Activated CD4-positive, alpha-beta T cell treated with anti-CD3 and anti-CD28 coated beads, Interleukin-2, amount 50 U/mL, for 24 hours (primary cell): ENCODE measurements around the gene SC5D.

Experiments used
- DNase-seq, 2 donors: peaks; one replicate each; pipeline ENCODE4 v3.0.0-alpha.2; 2020; ENCODE audit warnings: low read depth in 1 of 2, low spot score in 1 of 2

Gene SC5D

DNA sequence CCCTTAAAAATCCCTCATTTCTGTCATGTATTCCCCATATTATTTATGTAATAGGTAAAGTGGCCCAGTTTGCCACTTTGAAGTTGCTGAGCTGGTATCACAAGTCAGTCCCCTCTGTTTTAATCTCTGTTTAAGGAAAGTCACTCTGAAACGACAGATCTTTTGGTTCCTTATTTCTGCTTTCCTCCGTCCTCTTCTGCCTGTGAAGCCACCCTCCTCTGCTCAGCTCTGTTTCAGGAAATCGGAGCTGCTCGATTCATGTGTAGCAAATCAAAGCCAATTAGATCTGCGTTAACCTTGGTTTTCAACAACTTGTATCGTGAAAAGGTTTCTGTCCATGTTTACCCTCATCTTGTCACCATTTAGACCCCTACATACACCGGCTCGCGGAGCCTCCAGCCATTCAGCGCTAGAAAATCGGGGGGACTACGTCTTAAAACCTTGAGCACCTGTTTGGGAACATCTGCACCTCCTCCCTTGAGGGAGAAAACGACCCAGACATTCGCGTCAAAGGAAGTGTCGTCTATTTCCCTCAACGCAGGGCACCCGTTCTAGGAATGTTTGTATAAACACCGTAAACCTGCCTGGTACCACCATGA lies 576 bp upstream of the SC5D start:
- DNase-seq = no peak

GRCh38 chr11:121293288-121293594 lies 670 bp downstream of the SC5D start:
- no peak for DNase-seq

- no peak for DNase-seq
Observed at GRCh38 chr11:121295246-121296029, 2.9 kb downstream of the SC5D start.

- no peak for DNase-seq
Observed at GRCh38 chr11:121297872-121298271, 5.3 kb downstream of the SC5D start.

DNA sequence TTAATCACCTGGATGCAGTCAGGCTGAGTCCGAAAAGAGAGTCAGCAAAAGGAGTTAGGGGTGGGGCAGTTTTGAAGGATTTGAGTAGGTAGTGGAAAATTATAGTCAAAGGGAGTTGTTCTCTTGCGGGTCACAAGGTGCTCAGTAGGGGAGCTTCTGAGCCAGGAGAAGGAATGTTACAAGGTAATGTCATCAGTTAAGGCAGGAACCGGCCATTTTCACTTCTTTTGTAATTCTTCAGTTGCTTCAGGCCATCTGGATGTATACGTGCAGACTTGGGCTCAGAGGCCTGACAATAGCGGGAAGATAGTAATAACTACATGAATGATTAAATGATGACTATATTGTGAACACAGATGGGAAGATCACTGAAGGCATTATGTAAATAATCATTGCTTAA lies 6.2 kb downstream of the SC5D start:
- DNase-seq = no peak

DNA sequence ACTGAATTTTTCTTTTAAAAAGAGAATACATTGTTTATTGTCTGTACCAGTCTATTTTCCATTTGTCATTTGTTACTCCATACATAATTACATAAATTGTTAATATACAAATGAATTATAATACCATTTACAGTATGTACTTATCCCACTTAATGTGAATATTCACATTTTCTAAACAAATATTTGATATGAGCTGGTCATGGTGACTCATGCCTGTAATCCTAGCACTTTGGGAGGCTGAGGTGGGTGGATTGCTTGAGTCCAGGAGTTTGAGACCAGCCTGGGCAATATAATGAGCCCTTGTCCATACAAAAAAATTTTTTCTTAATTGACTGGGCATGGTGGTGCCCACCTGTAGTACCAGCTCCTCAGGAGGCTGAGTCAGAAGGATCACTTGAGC lies 6.8 kb downstream of the SC5D start:
- no peak for DNase-seq

- no peak for DNase-seq
Observed at GRCh38 chr11:121300313-121300971, 7.9 kb downstream of the SC5D start.

DNA sequence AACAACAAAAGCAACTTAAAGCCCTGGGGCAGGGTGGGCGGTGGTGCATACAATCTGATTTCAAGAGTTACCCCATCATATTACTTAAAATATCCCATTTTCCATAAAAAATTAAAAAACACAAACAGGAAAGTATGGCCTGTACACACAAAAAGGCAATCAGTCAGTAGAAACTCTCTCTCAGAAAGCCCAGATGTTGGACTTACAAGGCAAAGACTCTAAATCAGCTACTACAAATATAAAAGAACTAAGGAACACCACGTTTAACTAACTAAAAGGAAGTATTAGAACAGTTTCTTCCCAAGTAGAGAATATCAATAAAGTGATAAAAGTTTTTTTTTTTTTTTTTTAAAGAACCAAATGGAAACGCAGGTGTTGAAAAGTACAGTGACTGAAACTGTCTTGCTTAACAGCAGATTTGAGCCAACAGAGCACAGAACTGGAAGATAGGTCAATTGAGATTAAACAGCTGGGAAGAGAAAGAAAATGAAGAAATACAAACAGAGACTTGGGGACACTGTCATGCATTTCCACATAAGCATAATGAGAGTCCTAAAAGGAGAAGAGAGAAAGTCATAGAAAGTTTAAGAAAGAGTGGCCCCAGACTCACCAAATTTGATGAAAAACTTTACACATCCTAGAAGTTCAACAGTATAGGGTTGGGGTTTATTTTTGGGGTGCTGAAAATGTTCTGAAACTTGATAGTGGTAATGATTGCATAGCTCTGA lies 8.6 kb downstream of the SC5D start:
- DNase-seq = no peak

DNA sequence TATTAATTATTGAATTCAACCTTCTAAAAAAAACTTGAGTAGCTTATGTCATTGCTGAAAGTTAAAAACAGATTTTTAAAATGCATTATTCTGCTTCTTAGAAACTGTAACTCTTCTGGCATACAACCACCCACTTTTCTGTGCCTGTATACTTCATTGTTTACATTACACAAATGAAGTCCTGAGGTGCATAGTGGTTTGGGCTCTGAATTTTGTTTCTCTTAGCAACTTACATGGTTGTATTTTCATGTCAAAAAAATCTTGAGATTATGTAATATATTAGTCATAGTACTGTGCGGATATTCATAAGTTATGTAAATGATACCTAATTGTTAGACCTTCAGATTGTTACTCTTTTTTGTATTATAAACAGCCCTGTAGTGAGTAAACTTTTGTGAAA lies 12.2 kb downstream of the SC5D start:
- DNase-seq = no peak

DNA sequence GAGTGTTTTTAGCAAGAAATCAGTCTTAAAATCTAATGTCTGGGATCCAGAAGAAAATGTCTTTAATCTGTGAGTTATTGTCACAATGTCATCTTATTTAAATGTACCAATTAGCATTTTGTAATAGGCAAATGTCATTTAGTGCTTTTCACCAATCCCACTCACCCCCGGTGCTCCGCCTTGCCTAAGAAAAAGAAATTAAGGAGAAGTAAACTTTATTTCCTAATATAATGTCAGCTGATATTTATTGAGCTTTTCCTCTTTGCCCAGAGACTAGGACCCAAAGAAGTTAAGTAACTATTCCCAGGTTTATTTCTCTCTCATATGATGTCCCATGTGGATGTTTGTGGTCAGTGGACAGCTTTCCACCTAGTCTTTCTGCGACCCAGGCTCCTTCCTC lies 16.2 kb downstream of the SC5D start:
- DNase-seq = no peak

GRCh38 chr11:121309688-121310087 lies 17.1 kb downstream of the SC5D start:
- DNase-seq = no peak

DNA sequence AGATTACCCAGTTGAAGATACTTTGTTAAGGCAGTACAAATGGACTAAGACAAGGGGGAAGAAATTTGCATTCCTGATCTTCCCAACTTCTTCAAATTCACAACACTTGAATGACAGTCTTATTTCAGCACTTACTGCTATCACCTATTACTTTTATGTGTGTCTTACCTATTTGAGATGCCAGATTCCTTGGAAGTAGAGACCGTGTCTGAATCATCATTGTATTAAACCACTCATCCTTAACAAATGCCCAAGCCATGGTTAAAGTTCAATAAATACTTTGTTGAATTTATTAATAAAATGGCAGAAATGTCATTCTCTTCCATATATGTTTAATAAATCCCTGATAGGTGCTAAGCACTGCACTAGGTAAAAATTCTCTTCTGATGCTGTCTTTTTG lies 18.3 kb downstream of the SC5D start:
- no peak for DNase-seq

DNA sequence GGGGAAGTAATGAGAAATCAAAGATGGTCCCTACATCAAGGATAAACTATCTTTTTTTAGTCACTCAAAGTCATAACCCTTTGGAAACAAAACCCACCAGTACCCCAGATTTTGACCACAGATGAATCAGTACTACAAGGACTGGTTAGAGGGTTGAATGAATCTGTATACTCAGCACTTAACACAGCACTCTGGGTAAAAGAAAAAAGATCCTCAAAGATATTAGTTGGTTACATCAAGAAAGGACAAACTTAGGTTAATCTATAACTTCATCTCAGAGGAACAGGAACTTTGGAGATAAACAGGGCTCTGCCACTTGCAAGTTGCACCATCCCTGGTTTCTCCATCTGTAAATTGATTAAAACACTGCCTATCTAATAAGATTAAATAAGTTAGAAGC lies 18.8 kb downstream of the SC5D start:
- DNase-seq = no peak

DNA sequence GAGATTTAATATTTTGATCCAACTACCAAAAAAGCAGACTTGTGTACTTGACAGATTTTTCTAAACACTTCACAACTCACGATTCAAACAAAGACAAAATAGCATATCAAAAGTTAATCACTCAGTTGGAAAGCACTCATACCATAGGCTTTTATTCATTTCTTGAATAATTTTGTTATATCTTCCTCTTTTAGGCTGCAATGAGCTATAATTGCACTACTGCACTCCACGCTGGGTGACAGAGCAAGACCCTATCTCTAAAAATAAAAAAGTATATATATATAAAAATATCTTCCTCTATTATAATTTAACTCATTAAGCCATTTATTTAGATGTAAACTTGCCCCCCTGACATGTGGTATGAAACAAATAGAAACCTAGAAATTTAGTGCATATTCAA lies 19.9 kb downstream of the SC5D start:
- DNase-seq = no peak

DNA sequence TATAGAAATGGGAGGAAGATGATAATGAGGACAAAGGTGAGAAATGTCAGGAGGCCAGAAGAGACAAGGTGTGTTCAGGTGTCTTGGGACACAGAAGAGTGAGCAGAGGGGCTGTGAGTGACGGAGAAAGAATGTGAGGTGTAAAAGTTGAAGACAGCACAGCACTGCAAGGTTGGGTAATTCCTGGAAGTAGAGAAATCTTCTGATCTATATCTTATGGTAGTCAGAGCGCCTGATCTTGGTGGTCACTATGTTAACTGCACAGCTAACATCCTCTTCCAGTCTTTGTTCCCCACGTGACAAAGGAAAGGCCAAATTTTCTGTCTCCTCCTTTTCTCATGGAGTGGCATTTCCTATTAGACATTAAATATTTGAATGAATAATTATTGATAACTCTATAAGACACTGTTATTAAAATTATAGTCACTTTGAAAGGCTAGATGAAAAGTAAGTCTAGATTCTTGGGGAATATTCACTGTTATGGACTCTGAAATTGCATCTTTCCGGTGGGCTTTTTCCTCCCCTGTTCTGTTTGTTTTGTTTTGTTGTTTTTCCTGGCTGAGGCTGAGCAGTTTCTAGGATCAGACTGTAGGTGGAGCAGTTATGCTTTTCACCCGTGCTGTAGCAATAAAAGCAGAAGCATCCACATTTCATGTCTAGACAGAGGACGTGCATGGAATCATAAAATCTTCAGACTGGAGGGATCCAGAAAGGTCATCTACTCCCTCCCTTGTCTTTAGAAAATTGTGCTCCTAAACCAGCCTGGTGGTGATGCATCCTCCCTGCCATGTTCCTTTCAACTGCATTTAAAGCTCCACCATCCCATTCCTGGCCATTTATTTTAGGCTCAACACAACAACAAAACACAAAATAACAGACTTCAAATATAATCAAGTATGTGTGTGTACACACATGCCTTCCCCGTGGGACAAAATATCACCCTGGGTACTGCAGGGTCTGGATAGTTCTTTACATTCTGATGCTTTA lies 26.6 kb downstream of the SC5D start:
- DNase-seq = no peak

- DNase-seq = no peak
Observed at GRCh38 chr11:121321614-121322243, 29.2 kb downstream of the SC5D start.

GRCh38 chr11:121323046-121323607 lies 30.6 kb downstream of the SC5D start:
- no peak for DNase-seq

DNA sequence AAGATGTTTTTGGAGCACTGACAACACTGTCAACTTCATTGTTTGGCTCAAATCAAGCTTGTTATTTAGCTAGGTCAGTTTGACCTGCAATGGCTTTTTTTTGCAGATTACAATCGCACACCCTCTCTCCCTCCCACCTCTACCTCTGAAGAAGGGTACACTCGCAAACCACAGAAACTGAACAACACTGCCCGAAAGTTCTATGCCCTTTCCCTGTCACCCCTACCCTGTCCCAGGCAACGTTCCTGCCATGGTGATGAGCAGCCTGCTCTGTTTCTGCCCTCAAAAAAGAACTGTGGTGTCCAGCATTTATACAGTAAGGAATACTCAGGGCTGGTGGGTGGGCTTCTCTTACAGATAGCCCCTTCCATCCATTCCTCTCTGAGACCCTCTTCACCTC lies 33.7 kb downstream of the SC5D start:
- DNase-seq = no peak

GRCh38 chr11:121327553-121327952 lies 35.0 kb downstream of the SC5D start:
- DNase-seq = no peak
